BJ (cell line): ENCODE data around the gene ZBTB20. TPM values are rescaled to one million over a fixed set of nuclear protein-coding genes. Genes with fewer than 3 reads are reported as not detected.

Source experiments
- CTCF ChIA-PET: fragments of 350-600 bp; formaldehyde crosslinking; extraction: SDS; loops from one replicate; lab custom pipeline; 2021; ENCODE audit warnings: antibody characterized with exemption, inconsistent platforms; lab: Yijun Ruan, JAX
- POLR2A ChIA-PET: fragments of 300-600 bp; sonication (Branson Sonifier 250); formaldehyde crosslinking; extraction: SDS; loops from one replicate; lab custom pipeline; 2021; ENCODE audit warnings: antibody characterized with exemption; lab: Charles Lee
- DNase-seq: peaks from one replicate; pipeline ENCODE4 v3.0.0-alpha.2; 2011; ENCODE audit warnings: low read depth
- H3K27me3 ChIP-seq: 2 replicates; pipeline ENCODE4 v1.6.0; 2011; ENCODE audit warnings: low read length; ENCODE audit not compliant: control insufficient read depth, insufficient read depth
- H3K36me3 ChIP-seq: 2 replicates; pipeline ENCODE4 v1.5.1; 2011; ENCODE audit warnings: low read length; ENCODE audit not compliant: control insufficient read depth, insufficient read depth
- H3K4me3 ChIP-seq: 2 replicates; pipeline ENCODE4 v1.5.1; 2011; ENCODE audit warnings: low read depth, mild to moderate bottlenecking, control low read depth, low read length
- CTCF ChIP-seq: IDR thresholded peaks from 2 replicates; pipeline ENCODE4 v1.5.1; 2011; ENCODE audit warnings: low read depth, mild to moderate bottlenecking, control low read depth, inconsistent platforms, low read length, moderate library complexity; ENCODE audit not compliant: insufficient read depth
- polyA plus RNA-seq: library from polyadenylated mRNA; depleted of rRNA; stranded (reverse); fragments of >200 nt; gene quantifications from 2 replicates; pipeline ENCODE4 v1.2.3, GENCODE V29; 2011

ZBTB20 gene
- polyA plus RNA-seq, 1 experiment = 6.0 TPM

- ChIA-PET POLR2A (no interaction called here), CTCF (interaction anchor here (1.0 kb wide), 1 partner anchor 319 kb away, joined by 3 read pairs; no protein-coding TSS in a partner anchor)
- Histone ChIP-seq H3K27me3 (no peaks in the 10 kb centered on the region), H3K36me3 (no peaks in the 10 kb centered on the region), H3K4me3 (no peak overlapping the region)
- no peak for TF ChIP-seq CTCF
- no peak for DNase-seq
Measured at GRCh38 chr3:114846252-114846651, 300.8 kb downstream of the ZBTB20 start.

- ChIA-PET POLR2A (no interaction called here), CTCF (interaction anchor here (1.2 kb wide), 1 partner anchor 250 kb away, joined by 3 read pairs; no protein-coding TSS in a partner anchor)
- H3K4me3 ChIP-seq = no peak overlapping the region
- H3K27me3 ChIP-seq = no peaks in the 10 kb centered on the region
- DNase-seq = no peak
- TF ChIP-seq CTCF = no peak
- H3K36me3 ChIP-seq = no peaks in the 10 kb centered on the region
Measured at GRCh38 chr3:114841515-114841914, 305.6 kb downstream of the ZBTB20 start.

- POLR2A ChIA-PET = no interaction called here
- no peak for DNase-seq
- Histone ChIP-seq H3K27me3 (no peaks in the 10 kb centered on the region), H3K36me3 (no peaks in the 10 kb centered on the region), H3K4me3 (no peak overlapping the region)
- CTCF ChIA-PET = no interaction called here
- no peak for TF ChIP-seq CTCF
Measured at GRCh38 chr3:114839476-114839875, 307.6 kb downstream of the ZBTB20 start.

- no peak for DNase-seq
- ChIA-PET CTCF (no interaction called here), POLR2A (no interaction called here)
- H3K36me3 ChIP-seq = no peaks in the 10 kb centered on the region
- H3K4me3 ChIP-seq = no peak overlapping the region
- TF ChIP-seq CTCF = no peak
- no peaks in the 10 kb centered on the region for H3K27me3 ChIP-seq
Measured at GRCh38 chr3:114838025-114838424, 309.1 kb downstream of the ZBTB20 start.

- Histone ChIP-seq H3K27me3 (no peaks in the 10 kb centered on the region), H3K36me3 (no peaks in the 10 kb centered on the region), H3K4me3 (no peak overlapping the region)
- DNase-seq = no peak
- POLR2A ChIA-PET = no interaction called here
- CTCF ChIA-PET = no interaction called here
- no peak for TF ChIP-seq CTCF
Measured at GRCh38 chr3:114834175-114834940, 312.7 kb downstream of the ZBTB20 start.
